ENCODE results near the gene CORO1C. TPM values are rescaled to one million over a fixed set of nuclear protein-coding genes. Genes with fewer than 3 reads are reported as not detected.

The CORO1C gene
- total RNA-seq, 1 donor from 2014 or later = 285 TPM

- H3K4me1 Mint-ChIP-seq (ENCODE audit: low read depth, unreplicated experiment) = peaks cover 24% of the 10 kb centered on the region
- DNase-seq = no peak
- peaks cover 2% of the 10 kb centered on the region for H3K27me3 Mint-ChIP-seq (ENCODE audit: unreplicated experiment)
- H3K4me3 Mint-ChIP-seq (ENCODE audit: unreplicated experiment) = no peak overlapping the region
- no peak for TF ChIP-seq CTCF (IDR thresholded peaks at IDR 0.05; ENCODE audit: partially characterized antibody, unreplicated experiment)
- no peaks in the 10 kb centered on the region for H3K36me3 Mint-ChIP-seq (ENCODE audit: unreplicated experiment)
- H3K9me3 Mint-ChIP-seq (ENCODE audit: unreplicated experiment) = peaks cover 4% of the 10 kb centered on the region
- no peak overlapping the region for H3K27ac Mint-ChIP-seq (ENCODE audit: unreplicated experiment)
Measured at GRCh38 chr12:108676707-108677106, 54.6 kb downstream of the CORO1C start.

DNA sequence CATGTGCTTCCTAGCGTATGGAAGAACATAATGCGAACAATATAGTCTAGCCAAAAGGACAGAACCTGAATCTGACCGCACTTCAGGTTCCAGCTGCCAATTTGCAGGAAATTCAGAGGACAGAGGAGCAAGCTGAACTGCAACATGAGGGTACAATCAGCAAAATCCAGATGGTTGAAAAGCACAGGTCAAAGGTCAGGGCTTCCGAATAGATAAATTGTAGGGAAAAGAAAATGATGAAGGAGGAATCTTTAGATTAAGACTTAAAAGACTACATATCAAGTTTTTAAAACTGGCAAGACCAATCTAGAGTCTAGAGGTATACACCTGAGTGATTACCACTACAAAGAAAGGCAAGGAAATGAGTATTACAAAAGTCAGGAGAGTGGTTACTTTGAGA, 55.5 kb downstream of the CORO1C start:
- no peak for TF ChIP-seq CTCF (IDR thresholded peaks at IDR 0.05; ENCODE audit: partially characterized antibody, unreplicated experiment)
- Mint-ChIP-seq H3K4me1 (ENCODE audit: low read depth, unreplicated experiment) (peaks cover 24% of the 10 kb centered on the region), H3K36me3 (ENCODE audit: unreplicated experiment) (no peaks in the 10 kb centered on the region), H3K27me3 (ENCODE audit: unreplicated experiment) (peaks cover 2% of the 10 kb centered on the region), H3K27ac (ENCODE audit: unreplicated experiment) (peak overlapping the region; percentile 85), H3K9me3 (ENCODE audit: unreplicated experiment) (peaks cover 2% of the 10 kb centered on the region), H3K4me3 (ENCODE audit: unreplicated experiment) (peak overlapping the region; percentile 13)
- no peak for DNase-seq

- no peak overlapping the region for H3K27ac Mint-ChIP-seq (ENCODE audit: unreplicated experiment)
Measured at GRCh38 chr12:108672054-108672453, 59.3 kb downstream of the CORO1C start.

DNA sequence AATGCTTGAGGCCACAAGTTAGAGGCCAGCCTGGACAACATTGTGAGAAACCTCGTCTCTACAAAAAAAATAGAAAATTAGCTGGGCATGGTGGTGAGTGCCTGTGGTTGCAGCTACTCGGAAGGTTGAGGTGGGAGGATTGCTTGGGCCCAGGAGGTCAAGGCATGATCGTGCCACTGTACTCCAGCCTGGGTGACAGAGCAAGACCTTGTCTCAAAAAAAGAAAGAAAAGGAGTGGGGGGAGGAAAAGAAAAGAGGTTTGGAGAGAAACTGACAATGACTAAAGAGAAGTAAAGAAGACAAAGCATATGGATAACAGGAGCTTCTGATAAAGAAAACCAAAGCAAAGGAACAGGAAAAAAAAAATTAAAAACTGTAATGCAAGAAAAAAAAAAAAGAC, 60.2 kb downstream of the CORO1C start:
- Mint-ChIP-seq H3K4me3 (ENCODE audit: unreplicated experiment) (no peak overlapping the region), H3K36me3 (ENCODE audit: unreplicated experiment) (no peaks in the 10 kb centered on the region), H3K27me3 (ENCODE audit: unreplicated experiment) (peaks cover 2% of the 10 kb centered on the region), H3K9me3 (ENCODE audit: unreplicated experiment) (peaks cover 3% of the 10 kb centered on the region), H3K4me1 (ENCODE audit: low read depth, unreplicated experiment) (peaks cover 56% of the 10 kb centered on the region), H3K27ac (ENCODE audit: unreplicated experiment) (no peak overlapping the region)
- no peak for TF ChIP-seq CTCF (IDR thresholded peaks at IDR 0.05; ENCODE audit: partially characterized antibody, unreplicated experiment)
- no peak for DNase-seq

More at GRCh38 chr12:108672054-108672453, 59.3 kb downstream of the CORO1C start:
- TF ChIP-seq CTCF (IDR thresholded peaks at IDR 0.05; ENCODE audit: partially characterized antibody, unreplicated experiment) = no peak
- Mint-ChIP-seq H3K4me3 (ENCODE audit: unreplicated experiment) (no peak overlapping the region), H3K36me3 (ENCODE audit: unreplicated experiment) (no peaks in the 10 kb centered on the region), H3K4me1 (ENCODE audit: low read depth, unreplicated experiment) (peaks cover 47% of the 10 kb centered on the region), H3K9me3 (ENCODE audit: unreplicated experiment) (peaks cover 2% of the 10 kb centered on the region), H3K27me3 (ENCODE audit: unreplicated experiment) (peaks cover 2% of the 10 kb centered on the region)
- no peak for DNase-seq

- DNase-seq = no peak
- TF ChIP-seq CTCF (IDR thresholded peaks at IDR 0.05; ENCODE audit: partially characterized antibody, unreplicated experiment) = no peak
- peak overlapping the region; percentile 57 for H3K27ac Mint-ChIP-seq (ENCODE audit: unreplicated experiment)
- H3K4me1 Mint-ChIP-seq (ENCODE audit: low read depth, unreplicated experiment) = peaks cover 58% of the 10 kb centered on the region
- H3K36me3 Mint-ChIP-seq (ENCODE audit: unreplicated experiment) = no peaks in the 10 kb centered on the region
- no peaks in the 10 kb centered on the region for H3K27me3 Mint-ChIP-seq (ENCODE audit: unreplicated experiment)
- peak overlapping the region; percentile 6 for H3K4me3 Mint-ChIP-seq (ENCODE audit: unreplicated experiment)
- H3K9me3 Mint-ChIP-seq (ENCODE audit: unreplicated experiment) = peaks cover 5% of the 10 kb centered on the region
Measured at GRCh38 chr12:108670066-108670631, 61.2 kb downstream of the CORO1C start.
